K562 (cell line): Measurements from ENCODE around the gene CDKN2D. TPM values are rescaled to one million over a fixed set of nuclear protein-coding genes. Genes with fewer than 3 reads are reported as not detected.

ENCODE experiments used
- FIP1L1 ChIP-seq: fragments of 200-400 bp; formaldehyde crosslinking; IDR thresholded peaks from 2 replicates; pipeline ENCODE4 v1.6.1; 2018; ENCODE audit warnings: mild to moderate bottlenecking, low read depth, low read length; ENCODE audit not compliant: poor library complexity, severe bottlenecking
- KHSRP ChIP-seq: fragments of 450-650 bp; IDR thresholded peaks from 2 replicates; pipeline ENCODE4 v1.6.1; 2017
- RBBP5 ChIP-seq: fragments of 200-600 bp; sonication (generic); IDR thresholded peaks from 2 replicates; pipeline ENCODE4 v1.6.1; 2012; ENCODE audit warnings: borderline replicate concordance, mild to moderate bottlenecking, low read length, control low read depth, inconsistent platforms; ENCODE audit not compliant: insufficient read depth, poor library complexity, severe bottlenecking
- RBM14 ChIP-seq: fragments of 200-400 bp; formaldehyde crosslinking; IDR thresholded peaks from 2 replicates; pipeline ENCODE4 v1.6.1; 2018; ENCODE audit warnings: low read depth, mild to moderate bottlenecking, low read length, moderate library complexity, borderline replicate concordance; ENCODE audit not compliant: insufficient read depth
- RBM15 ChIP-seq: fragments of 200-400 bp; formaldehyde crosslinking; IDR thresholded peaks from 2 replicates; pipeline ENCODE4 v1.6.1; 2018; ENCODE audit warnings: mild to moderate bottlenecking, low read length, moderate library complexity; ENCODE audit not compliant: insufficient read depth
- SPI1 ChIP-seq: IDR thresholded peaks from 2 replicates; pipeline ENCODE4 v1.6.1; 2011; ENCODE audit warnings: low read depth, low read length, control low read depth, borderline replicate concordance
- TAF9B ChIP-seq: fragments of 450-650 bp; IDR thresholded peaks from 2 replicates; pipeline ENCODE4 v1.6.1; 2018; ENCODE audit warnings: mild to moderate bottlenecking; ENCODE audit not compliant: partially characterized antibody
- ZBTB1 ChIP-seq: sonication (generic); formaldehyde crosslinking; IDR thresholded peaks from 2 replicates; pipeline ENCODE4 v1.8.1; 2023; ENCODE audit warnings: missing genetic modification reagents, low read depth, mild to moderate bottlenecking, borderline replicate concordance
- ZNF695 ChIP-seq: fragments of 450-650 bp; formaldehyde crosslinking; IDR thresholded peaks from 2 replicates; pipeline ENCODE4 v1.4.0; 2020; ENCODE audit warnings: mild to moderate bottlenecking, moderate library complexity
- polyA plus RNA-seq, 8 experiments: library from polyadenylated mRNA; depleted of rRNA in 4 of 8; stranded (reverse) in 5 of 8; unstranded in 3 of 8; fragments of >200 nt; fragmentation: Nextera tagmentation in 2 of 8; fragmentation: Illumina TruSeq in 1 of 8; extraction: Ambion mirVana in 2 of 8; extraction: Trizol in 1 of 8; gene quantifications; 2 replicates each; pipeline versions ENCODE4 v1.2.1 to v1.2.3, GENCODE V29; 2011 to 2014; ENCODE audit warnings: inconsistent platforms in 1 of 8, missing spikeins in 1 of 8
- total RNA-seq, 7 experiments: library from RNA; depleted of rRNA in 6 of 7; stranded (reverse); fragments of >200 nt in 6 of 7; fragmentation: Illumina TruSeq in 2 of 7; extraction: Trizol in 2 of 7; gene quantifications; 2 replicates each; pipeline versions ENCODE4 v1.2.1 to v1.2.3, GENCODE V29; 2011 to 2021; ENCODE audit warnings: low replicate concordance in 1 of 7
- TF ChIP-seq, protein P1 (sequence below): fragments of 450-650 bp; IDR thresholded peaks from 2 replicates; pipeline ENCODE4 v1.6.1; 2017; ENCODE audit warnings: antibody characterized with exemption, mild to moderate bottlenecking
- TF ChIP-seq, protein P2 (sequence below): fragments of 450-650 bp; conservative IDR thresholded peaks from 2 replicates; pipeline ENCODE4 v1.6.1; 2016; ENCODE audit warnings: missing genetic modification characterization, low read depth, mild to moderate bottlenecking, control low read depth, missing compliant biosample characterization
- TF ChIP-seq, protein P3 (sequence below), 2 experiments: fragments of 150-350 bp in 1 of 2; IDR thresholded peaks; 2 replicates each; pipeline ENCODE4 v1.6.1; 2012 to 2016; ENCODE audit warnings: low read depth in 2 of 2, low read length in 2 of 2, mild to moderate bottlenecking in 1 of 2, moderate library complexity in 1 of 2
- TF ChIP-seq, protein P4 (sequence below), 2 experiments: fragments of 450-650 bp in 1 of 2; IDR thresholded peaks; 2 replicates each; pipeline ENCODE4 v1.6.1; 2011 to 2017; ENCODE audit warnings: low read depth in 2 of 2, antibody characterized with exemption in 1 of 2, borderline replicate concordance in 1 of 2, low read length in 1 of 2, mild to moderate bottlenecking in 1 of 2, mixed read lengths in 1 of 2; ENCODE audit not compliant: control insufficient read depth in 1 of 2

Gene CDKN2D
- total and polyA plus RNA-seq, 9 of the 15 experiments (the other 6 are each of a cell fraction or from before 2014, with no cell fraction given): 0.41 to 8.2 (median 3.7) TPM

DNA sequence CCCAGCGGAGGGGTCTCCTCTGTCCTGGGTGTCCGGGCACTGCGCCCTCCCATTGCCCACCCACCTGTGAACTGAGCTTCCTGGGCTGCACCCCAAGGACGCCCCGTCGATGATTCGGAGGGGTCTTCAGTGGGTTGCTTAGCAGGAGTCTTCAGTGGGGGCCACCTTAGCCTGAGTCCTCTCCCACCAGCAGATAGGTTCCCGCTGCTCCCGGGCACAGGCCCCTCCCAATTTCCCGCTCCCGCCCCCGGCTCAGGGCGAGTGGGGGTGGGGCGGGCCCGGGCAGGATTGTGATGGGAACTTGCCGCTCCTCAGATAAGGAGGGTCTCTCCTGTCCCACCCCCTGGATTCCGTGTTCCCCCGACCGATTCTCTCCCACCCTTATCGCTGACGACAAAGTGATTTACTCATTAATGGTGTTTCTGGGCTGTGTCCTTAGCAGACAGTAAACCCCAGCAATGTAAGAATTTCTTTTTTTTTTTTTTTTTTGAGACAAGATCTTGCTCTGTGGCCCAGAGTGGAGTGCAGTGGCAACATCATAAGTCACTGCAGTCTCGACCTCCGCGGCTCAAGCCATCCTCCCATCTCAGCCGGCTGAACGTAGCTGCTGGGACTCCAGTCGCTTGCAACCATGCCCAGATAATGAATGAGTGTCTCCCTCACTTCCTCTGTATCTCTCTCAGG lies 50.9 kb downstream of the CDKN2D start (continued):
- TF ChIP-seq, protein P1, sequence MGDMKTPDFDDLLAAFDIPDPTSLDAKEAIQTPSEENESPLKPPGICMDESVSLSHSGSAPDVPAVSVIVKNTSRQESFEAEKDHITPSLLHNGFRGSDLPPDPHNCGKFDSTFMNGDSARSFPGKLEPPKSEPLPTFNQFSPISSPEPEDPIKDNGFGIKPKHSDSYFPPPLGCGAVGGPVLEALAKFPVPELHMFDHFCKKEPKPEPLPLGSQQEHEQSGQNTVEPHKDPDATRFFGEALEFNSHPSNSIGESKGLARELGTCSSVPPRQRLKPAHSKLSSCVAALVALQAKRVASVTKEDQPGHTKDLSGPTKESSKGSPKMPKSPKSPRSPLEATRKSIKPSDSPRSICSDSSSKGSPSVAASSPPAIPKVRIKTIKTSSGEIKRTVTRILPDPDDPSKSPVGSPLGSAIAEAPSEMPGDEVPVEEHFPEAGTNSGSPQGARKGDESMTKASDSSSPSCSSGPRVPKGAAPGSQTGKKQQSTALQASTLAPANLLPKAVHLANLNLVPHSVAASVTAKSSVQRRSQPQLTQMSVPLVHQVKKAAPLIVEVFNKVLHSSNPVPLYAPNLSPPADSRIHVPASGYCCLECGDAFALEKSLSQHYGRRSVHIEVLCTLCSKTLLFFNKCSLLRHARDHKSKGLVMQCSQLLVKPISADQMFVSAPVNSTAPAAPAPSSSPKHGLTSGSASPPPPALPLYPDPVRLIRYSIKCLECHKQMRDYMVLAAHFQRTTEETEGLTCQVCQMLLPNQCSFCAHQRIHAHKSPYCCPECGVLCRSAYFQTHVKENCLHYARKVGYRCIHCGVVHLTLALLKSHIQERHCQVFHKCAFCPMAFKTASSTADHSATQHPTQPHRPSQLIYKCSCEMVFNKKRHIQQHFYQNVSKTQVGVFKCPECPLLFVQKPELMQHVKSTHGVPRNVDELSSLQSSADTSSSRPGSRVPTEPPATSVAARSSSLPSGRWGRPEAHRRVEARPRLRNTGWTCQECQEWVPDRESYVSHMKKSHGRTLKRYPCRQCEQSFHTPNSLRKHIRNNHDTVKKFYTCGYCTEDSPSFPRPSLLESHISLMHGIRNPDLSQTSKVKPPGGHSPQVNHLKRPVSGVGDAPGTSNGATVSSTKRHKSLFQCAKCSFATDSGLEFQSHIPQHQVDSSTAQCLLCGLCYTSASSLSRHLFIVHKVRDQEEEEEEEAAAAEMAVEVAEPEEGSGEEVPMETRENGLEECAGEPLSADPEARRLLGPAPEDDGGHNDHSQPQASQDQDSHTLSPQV: no peak
- TF ChIP-seq TAF9B (no peak), SPI1 (peak; percentile 38; the same call in 1 of the 2 replicates), FIP1L1 (peak; percentile 6), KHSRP (no peak), ZBTB1 (CRISPR knock-in tag) (no peak), ZNF695 (CRISPR knock-in tag) (no peak), RBM14 (no peak), RBM15 (no peak), RBBP5 (peak; percentile 55)
- TF ChIP-seq, protein P2, sequence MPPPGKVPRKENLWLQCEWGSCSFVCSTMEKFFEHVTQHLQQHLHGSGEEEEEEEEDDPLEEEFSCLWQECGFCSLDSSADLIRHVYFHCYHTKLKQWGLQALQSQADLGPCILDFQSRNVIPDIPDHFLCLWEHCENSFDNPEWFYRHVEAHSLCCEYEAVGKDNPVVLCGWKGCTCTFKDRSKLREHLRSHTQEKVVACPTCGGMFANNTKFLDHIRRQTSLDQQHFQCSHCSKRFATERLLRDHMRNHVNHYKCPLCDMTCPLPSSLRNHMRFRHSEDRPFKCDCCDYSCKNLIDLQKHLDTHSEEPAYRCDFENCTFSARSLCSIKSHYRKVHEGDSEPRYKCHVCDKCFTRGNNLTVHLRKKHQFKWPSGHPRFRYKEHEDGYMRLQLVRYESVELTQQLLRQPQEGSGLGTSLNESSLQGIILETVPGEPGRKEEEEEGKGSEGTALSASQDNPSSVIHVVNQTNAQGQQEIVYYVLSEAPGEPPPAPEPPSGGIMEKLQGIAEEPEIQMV (tag): no peak
- TF ChIP-seq, protein P3, sequence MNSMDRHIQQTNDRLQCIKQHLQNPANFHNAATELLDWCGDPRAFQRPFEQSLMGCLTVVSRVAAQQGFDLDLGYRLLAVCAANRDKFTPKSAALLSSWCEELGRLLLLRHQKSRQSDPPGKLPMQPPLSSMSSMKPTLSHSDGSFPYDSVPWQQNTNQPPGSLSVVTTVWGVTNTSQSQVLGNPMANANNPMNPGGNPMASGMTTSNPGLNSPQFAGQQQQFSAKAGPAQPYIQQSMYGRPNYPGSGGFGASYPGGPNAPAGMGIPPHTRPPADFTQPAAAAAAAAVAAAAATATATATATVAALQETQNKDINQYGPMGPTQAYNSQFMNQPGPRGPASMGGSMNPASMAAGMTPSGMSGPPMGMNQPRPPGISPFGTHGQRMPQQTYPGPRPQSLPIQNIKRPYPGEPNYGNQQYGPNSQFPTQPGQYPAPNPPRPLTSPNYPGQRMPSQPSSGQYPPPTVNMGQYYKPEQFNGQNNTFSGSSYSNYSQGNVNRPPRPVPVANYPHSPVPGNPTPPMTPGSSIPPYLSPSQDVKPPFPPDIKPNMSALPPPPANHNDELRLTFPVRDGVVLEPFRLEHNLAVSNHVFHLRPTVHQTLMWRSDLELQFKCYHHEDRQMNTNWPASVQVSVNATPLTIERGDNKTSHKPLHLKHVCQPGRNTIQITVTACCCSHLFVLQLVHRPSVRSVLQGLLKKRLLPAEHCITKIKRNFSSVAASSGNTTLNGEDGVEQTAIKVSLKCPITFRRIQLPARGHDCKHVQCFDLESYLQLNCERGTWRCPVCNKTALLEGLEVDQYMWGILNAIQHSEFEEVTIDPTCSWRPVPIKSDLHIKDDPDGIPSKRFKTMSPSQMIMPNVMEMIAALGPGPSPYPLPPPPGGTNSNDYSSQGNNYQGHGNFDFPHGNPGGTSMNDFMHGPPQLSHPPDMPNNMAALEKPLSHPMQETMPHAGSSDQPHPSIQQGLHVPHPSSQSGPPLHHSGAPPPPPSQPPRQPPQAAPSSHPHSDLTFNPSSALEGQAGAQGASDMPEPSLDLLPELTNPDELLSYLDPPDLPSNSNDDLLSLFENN (IDR thresholded peaks at IDR 0.05; ENCODE audit: low read depth in 2 of 2, low read length in 2 of 2): no peak
- TF ChIP-seq, protein P4, sequence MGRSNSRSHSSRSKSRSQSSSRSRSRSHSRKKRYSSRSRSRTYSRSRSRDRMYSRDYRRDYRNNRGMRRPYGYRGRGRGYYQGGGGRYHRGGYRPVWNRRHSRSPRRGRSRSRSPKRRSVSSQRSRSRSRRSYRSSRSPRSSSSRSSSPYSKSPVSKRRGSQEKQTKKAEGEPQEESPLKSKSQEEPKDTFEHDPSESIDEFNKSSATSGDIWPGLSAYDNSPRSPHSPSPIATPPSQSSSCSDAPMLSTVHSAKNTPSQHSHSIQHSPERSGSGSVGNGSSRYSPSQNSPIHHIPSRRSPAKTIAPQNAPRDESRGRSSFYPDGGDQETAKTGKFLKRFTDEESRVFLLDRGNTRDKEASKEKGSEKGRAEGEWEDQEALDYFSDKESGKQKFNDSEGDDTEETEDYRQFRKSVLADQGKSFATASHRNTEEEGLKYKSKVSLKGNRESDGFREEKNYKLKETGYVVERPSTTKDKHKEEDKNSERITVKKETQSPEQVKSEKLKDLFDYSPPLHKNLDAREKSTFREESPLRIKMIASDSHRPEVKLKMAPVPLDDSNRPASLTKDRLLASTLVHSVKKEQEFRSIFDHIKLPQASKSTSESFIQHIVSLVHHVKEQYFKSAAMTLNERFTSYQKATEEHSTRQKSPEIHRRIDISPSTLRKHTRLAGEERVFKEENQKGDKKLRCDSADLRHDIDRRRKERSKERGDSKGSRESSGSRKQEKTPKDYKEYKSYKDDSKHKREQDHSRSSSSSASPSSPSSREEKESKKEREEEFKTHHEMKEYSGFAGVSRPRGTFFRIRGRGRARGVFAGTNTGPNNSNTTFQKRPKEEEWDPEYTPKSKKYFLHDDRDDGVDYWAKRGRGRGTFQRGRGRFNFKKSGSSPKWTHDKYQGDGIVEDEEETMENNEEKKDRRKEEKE (IDR thresholded peaks at IDR 0.05; ENCODE audit: borderline replicate concordance in 1 of 2, control insufficient read depth in 1 of 2, low read depth in 2 of 2, low read length in 1 of 2): no peak
